ENCODE measurements around the gene TUBG1. TPM values are rescaled to one million over a fixed set of nuclear protein-coding genes. Genes with fewer than 3 reads are reported as not detected.
A peak's percentile ranks its signal among the peaks of the same experiment; 100 is the strongest.
"Not testable (repeated sequence)": the region's sequence is repeated elsewhere in the genome, so short reads cannot be mapped to it uniquely, and the experiment has no call there.

Gene TUBG1
- total RNA-seq, 1 donor from 2014 or later: 96.1 TPM

DNA sequence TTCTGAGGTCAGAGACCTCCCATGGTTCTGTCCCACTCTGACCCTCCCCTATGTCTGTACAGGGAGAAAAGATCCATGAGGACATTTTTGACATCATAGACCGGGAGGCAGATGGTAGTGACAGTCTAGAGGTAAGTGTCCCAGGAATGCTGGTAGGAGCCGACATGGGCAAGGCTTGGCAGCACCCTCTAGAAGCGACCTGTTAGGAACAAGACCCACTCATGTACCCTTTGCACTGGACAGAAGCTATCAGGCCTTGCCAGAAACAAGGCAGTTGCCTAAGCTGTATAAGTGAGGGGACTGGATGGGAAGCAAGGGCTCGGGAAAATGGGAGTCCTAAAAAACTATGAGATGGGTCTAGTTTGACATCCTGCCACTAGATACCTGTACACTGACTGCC, 2.5 kb downstream of the TUBG1 start:
- H3K4me3 ChIP-seq (ENCODE audit: low read depth, low read length): no peak overlapping the region
- TF ChIP-seq, protein P1, sequence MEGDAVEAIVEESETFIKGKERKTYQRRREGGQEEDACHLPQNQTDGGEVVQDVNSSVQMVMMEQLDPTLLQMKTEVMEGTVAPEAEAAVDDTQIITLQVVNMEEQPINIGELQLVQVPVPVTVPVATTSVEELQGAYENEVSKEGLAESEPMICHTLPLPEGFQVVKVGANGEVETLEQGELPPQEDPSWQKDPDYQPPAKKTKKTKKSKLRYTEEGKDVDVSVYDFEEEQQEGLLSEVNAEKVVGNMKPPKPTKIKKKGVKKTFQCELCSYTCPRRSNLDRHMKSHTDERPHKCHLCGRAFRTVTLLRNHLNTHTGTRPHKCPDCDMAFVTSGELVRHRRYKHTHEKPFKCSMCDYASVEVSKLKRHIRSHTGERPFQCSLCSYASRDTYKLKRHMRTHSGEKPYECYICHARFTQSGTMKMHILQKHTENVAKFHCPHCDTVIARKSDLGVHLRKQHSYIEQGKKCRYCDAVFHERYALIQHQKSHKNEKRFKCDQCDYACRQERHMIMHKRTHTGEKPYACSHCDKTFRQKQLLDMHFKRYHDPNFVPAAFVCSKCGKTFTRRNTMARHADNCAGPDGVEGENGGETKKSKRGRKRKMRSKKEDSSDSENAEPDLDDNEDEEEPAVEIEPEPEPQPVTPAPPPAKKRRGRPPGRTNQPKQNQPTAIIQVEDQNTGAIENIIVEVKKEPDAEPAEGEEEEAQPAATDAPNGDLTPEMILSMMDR (conservative IDR thresholded peaks at IDR 0.05; ENCODE audit: low read depth, low read length): no peak
- DNase-seq (ENCODE audit: low read depth): no peak

GRCh38 chr17:42613699-42614295, 4.3 kb downstream of the TUBG1 start:
- H3K4me3 ChIP-seq (ENCODE audit: low read depth, low read length): no peak overlapping the region
- TF ChIP-seq, protein P1 (conservative IDR thresholded peaks at IDR 0.05; ENCODE audit: low read depth, low read length): no peak
- DNase-seq (ENCODE audit: low read depth): no peak

- DNase-seq (ENCODE audit: low read depth): no peak
- TF ChIP-seq, protein P1 (conservative IDR thresholded peaks at IDR 0.05; ENCODE audit: low read depth, low read length): no peak
- H3K4me3 ChIP-seq (ENCODE audit: low read depth, low read length): no peak overlapping the region
Measured at GRCh38 chr17:42617956-42618431, 8.5 kb downstream of the TUBG1 start.

- no peak for DNase-seq (ENCODE audit: low read depth)
- no peak overlapping the region for H3K4me3 ChIP-seq (ENCODE audit: low read depth, low read length)
- TF ChIP-seq, protein P1 (conservative IDR thresholded peaks at IDR 0.05; ENCODE audit: low read depth, low read length): peak; percentile 46
Measured at GRCh38 chr17:42618442-42619150, 9.1 kb downstream of the TUBG1 start.

- not testable (repeated sequence) for DNase-seq (ENCODE audit: low read depth)
Measured at GRCh38 chr17:42621987-42622386, 12.5 kb downstream of the TUBG1 start.

DNA sequence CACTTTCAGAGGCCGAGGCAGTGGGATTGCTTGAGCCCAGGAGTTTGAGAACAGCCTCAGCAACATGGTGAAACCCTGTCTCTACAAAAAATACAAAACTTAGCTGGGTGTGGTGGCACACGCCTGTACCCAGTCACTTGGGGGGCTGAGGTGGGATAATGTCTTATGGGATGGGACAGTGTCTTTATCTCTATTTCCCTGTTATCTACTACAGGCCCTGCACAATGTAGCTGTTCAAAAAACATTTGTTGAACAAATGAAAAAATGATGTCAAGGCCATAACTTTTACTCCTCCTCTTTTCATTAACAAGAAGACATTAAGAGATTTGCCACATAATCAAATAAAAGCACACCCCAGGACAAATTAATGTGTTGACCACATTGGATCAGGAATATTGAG, 13.8 kb downstream of the TUBG1 start:
- no peak for DNase-seq (ENCODE audit: low read depth)
- no peak overlapping the region for H3K4me3 ChIP-seq (ENCODE audit: low read depth, low read length)
- TF ChIP-seq, protein P1 (conservative IDR thresholded peaks at IDR 0.05; ENCODE audit: low read depth, low read length): no peak

More at GRCh38 chr17:42621987-42622386, 12.5 kb downstream of the TUBG1 start:
- not testable (repeated sequence) for H3K4me3 ChIP-seq (ENCODE audit: low read depth, low read length)

DNA sequence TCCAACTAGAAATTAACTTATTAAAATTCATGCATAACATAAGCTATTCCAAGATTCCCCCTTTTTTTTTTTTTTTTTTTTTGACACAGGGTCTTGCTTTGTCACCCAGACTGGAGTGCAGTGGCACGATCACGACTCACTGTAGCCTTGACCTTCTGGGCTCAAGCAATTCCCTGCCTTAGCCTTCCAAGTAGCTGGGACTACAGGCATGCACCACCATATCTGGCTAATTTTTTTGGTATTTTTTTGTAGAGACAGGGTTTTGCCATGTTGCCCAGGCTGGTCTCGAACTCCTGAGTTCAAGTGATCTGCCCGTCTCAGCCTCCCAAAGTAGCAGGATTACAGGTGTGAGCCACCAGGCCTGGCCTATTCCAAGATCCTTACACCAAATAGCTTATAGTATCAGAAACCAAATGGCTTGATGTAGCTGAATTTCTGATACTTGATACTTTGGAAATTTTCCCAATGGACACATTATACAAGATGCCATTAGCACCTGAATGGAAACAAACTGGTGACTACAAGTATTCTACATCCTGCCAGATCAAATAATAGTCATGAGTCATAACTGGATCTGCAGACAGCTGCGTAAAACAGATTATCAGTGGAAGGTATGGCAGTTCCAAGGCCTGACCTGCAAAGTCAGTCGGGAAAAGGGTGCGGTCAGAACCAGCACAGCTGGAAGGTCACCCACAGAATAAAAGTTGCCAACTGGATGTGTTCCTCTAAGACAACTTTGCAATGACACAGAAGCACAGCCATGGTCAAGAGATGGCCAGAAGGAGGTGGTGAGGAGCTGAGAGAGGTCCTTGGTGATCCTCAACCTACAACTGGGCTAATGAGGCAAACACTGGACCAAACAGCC, 14.5 kb downstream of the TUBG1 start:
- H3K4me3 ChIP-seq (ENCODE audit: low read depth, low read length): no peak overlapping the region
- no peak for DNase-seq (ENCODE audit: low read depth)
- TF ChIP-seq, protein P1 (conservative IDR thresholded peaks at IDR 0.05; ENCODE audit: low read depth, low read length): no peak

GRCh38 chr17:42627032-42627764, 17.7 kb downstream of the TUBG1 start:
- not testable (repeated sequence) for H3K4me3 ChIP-seq (ENCODE audit: low read depth, low read length); DNase-seq (ENCODE audit: low read depth)

All from epithelial cell of proximal tubule (primary cell).